ENCODE data around the gene SLBP.
"Not testable (repeated sequence)": the region's sequence is repeated elsewhere in the genome, so short reads cannot be mapped to it uniquely, and the experiment has no call there.

The SLBP gene

DNA sequence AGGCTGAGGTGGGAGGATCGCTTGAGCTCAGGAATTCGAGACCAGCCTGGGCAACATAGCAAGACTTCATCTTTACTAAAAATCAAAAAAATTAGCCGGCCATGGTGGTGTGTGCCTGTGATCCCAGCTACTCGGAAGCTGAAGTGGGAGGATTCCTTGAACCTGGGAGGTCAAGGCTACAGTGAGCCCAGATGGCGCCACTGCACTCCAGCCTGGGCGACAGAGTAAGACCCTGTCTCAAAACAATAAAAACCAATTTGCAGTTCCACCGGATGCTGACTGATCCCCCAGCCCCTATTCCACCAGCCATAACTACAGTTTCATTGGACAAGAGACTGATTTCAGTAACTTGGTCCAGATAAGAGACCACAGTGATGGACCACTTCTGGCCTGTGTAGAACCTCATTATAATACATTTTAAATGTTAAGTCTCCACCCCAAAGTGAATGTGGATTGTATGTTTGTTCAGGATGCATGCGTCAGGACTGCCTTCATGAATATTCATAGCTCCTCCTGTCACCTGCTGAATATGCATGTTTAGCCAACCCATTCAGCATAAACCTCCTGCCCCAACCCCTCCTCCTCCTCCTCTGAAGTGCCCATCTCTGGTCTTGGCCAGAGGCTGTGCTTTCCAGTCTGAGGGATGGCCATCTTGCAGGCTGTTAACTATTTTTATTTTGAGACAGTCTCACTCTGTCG lies 2.3 kb upstream of the SLBP start:
- peak; percentile 60 for FAIRE-seq

DNA sequence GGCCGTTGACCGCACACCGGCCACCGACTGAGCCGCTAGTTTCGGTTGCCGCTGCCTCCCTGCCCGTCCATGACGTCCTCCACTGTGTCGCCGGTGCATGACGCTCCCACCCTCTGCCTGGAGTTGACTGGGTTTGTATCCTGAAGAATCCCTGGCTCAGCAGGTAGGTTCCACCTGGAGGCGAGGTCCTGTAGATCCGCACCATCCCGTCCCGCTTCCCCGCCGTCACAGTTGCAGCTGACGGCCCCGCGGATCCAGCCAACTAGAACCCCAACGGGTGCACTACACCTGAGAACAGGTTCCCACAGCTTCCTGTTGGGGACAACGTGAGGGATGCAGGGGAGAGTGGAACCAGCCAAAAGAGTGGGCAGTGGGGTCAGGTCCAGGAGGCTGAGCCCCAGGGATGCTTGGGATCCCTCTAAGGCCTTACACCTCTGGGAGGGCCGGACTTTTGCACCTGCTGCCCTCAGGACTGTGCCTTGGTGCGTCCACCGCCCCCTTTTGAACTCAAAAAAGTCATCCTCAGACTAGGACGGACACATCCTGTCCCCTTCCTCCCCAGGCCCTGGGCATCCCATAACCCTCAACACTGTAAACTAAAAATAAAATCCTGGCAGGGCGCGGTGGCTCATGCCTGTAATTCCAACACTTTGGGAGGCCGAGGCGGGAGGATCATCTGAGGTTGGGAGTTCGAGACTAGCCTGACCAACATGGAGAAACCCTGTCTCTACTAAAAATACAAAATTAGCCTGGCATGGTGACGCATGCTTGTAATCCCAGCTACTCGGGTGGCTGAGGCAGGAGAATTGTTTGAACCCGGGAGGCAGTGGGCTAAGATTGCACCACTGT lies 1.1 kb upstream of the SLBP start:
- FAIRE-seq, result no peak

More for the DNA sequence above, 2.3 kb upstream of the SLBP start:
- no peak for DNase-seq (ENCODE audit: extremely low spot score, insufficient read length, low read depth)

DNA sequence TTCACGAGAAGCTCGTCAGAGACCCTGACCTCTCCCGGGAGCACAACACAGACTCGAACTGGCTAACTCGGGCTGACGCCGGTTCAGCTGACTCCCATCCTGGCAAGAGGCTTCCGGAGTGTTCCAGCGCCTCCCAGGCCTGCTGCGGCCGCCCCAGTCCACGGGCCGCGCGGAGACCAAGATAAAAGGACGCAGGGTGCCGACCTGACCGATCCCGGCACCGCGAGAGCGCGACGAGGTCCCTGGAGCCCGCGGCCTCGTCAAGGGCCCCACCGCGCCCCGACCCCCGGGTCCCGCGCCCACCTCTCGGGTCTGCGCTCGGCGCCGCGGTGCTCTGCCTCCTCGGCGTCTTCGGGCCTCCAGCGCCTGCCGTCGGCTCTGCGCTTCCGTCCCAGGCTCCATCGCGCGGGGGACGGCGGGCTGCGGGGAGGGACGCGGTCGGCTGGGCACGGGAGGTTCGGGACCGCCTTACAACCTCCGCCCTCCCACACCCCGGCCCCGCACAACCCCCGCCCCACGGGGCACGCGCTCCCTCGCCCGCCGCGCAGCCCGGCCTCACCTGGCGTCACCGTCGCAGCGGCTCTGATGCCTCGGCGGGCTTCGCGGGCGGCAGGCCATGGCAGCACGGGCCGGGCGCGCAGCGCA lies 426 bp downstream of the SLBP start:
- FAIRE-seq (no peak), DNase-seq (ENCODE audit: extremely low spot score, insufficient read length, low read depth) (no peak)

More for the DNA sequence above, 1.1 kb upstream of the SLBP start:
- DNase-seq (ENCODE audit: extremely low spot score, insufficient read length, low read depth), result no peak

DNA sequence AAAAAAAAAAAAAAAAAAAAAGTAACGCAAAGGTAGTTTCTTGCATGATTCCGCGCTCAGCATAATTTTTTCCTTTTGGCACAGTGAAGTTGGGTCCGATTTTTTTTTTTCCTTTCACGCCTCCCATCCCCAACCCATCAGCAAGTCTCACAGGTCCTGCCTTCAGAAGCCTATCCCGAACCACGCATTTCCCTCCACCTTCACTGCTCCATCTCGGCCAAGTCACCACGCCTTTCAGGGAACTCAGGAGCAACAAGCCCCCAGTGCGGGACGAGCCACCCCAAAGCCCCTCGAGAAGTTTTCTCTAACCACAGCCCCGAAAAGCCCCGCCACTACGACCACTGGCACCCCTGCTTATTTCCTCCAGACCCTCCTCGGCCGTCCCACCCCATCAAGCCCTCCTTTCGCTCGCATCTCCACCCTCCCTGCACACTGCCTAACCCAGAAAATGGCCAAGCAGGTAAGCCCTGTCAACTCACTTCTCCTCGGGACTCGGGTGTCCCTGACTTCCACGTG lies 1.0 kb downstream of the SLBP start:
- FAIRE-seq, result no peak
- DNase-seq (ENCODE audit: extremely low spot score, insufficient read length, low read depth), result no peak

DNA sequence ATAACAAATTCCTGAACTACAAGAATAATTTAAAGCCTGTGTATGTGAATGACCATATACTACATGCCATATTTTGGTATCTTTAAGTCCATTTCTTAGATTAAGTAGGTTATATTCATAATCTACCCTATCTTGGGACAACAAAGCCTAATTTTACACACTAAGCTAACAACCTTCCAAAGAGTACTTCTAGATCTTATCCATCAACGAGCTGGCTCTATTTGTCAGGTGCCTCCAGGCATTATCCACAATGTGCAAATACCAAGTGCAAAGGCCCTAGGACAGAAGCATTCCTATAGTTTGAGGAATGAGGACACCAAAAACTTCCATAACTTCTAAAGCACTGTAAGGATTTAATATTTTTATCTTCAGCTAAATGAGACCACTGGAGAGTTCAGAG lies 3.5 kb downstream of the SLBP start:
- DNase-seq (ENCODE audit: extremely low spot score, insufficient read length, low read depth) (no peak), FAIRE-seq (no peak)

DNA sequence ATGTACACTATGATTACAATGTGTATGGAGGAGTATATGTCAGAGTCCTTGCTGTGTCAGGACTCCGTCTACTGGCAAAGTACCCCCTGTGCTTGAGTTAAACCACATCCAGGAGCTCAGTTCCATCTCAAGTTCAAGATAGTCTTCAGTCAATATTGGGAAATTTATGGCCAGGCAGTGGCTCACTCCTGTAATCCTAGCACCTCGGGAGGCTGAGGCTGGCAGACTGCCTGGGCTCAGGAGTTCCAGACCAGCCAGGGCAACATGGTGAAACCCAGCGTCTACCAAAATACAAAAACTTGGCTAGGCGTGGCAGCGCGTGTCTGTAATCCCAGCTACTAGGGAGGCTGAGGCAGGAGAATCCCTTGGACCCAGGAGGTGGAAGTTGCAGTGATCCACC lies 5.8 kb downstream of the SLBP start:
- DNase-seq (ENCODE audit: extremely low spot score, insufficient read length, low read depth) (no peak), FAIRE-seq (no peak)

DNA sequence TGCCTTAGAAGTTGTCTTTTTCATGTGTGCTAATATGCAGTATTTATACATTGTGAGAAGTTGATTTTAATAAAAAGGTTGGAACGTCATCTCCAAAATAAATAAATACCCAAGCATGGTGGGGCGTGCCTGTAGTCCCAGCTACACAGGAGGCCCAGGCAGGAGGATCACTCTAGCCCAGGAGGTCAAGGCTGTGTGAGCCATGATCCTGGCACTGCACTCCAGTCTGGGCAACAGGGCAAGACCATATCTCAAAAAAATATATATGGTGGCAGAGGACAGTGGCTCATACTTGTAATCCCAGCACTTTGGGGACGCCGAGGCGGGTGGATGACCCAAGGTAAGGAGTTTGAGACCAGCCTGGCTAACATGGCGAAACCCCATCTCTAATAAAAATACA lies 6.4 kb downstream of the SLBP start:
- no peak for FAIRE-seq
- DNase-seq (ENCODE audit: extremely low spot score, insufficient read length, low read depth), result no peak

DNA sequence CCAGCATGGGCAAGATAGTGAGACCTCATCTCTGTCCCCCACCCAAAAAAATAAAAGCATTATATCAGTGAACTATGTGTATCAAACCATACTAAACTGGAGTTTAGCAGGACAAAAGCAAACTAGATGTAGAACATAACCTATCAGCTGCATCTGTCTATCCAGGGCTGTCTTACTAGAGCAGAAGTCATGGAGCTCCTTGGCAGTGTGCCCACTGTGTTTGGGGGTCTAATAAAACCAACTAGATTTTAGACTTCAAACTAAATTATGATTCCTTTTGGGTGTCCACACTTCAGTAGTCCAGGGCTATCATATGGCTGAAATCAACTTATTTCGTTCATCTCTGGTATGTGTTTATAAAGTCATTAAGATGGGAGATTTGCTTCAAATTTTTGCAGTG lies 8.3 kb downstream of the SLBP start:
- FAIRE-seq, result no peak

DNA sequence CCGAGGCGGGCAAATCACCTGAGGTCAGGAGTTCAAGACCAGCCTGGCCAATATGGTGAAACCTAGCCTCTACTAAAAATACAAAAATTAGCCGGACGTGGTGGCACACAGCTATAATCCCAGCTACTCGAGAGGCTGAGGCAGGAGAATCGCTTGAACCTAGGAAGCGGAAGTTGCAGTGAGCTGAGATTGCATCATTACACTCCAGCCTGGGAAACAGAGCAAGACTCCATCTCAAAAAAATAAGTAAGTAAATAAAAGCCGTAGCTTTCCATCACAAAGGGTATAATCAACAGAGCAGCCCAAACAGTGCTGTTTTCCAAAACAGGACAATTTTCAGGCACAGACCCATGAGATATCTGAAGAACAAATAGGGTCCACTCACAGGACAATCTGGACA lies 10.4 kb downstream of the SLBP start:
- FAIRE-seq; DNase-seq (ENCODE audit: extremely low spot score, insufficient read length, low read depth): not testable (repeated sequence)

More for the DNA sequence above, 8.3 kb downstream of the SLBP start:
- no peak for DNase-seq (ENCODE audit: extremely low spot score, insufficient read length, low read depth)

DNA sequence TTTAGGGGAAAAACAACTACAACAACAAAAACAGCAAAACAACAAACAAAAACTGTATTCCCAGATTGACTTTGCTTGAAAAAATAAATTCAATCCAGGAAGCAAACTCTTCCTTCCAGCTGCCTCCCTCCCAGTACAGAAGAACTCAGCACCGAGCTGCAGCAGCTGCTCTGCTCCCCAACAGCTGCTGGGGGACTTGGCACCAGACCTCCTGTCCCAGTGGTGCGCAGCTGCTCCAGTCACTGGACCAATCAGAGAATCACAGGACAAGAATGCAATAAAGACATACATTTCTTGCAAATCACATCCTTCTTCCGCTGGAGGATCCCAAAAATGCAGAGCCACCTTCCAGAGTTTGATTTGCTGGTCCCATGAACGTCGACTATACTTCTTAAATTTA lies 16.2 kb downstream of the SLBP start:
- DNase-seq (ENCODE audit: extremely low spot score, insufficient read length, low read depth) (no peak), FAIRE-seq (no peak)

DNA sequence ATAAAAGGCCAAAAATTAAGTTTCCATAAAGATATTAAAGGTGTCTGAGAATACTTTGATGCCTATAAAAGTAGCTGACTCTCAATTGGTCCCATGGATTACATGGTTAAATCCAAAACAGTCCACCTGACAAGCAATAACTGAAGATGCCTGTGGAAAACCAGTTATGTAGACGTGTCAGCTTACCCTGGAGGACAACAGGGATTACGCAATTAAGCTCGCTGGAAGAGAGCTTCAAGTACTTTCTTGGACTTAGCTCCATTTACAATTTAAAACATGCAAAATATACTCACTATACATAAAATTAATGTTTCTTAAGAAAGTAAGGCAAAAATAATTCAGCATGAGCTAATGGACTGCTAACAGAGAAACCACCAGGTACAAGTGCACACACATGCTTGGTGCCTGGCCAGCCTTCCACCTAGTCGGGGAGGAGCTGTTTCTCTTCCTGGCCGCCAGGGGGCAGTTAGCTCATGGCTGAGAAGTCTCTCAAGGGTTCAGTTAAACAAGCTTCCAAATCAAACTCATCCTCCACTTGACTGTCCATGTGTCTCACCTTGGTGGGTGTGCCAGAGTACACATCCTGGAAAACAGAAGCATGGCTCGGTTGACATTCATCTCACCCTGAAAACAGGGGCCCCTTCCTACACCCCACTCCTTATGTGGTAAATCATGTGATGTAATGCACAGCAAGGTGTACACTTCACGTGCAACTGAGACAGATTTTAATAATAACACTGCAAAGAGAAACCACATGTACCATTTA lies 18.8 kb downstream of the SLBP start:
- DNase-seq (ENCODE audit: extremely low spot score, insufficient read length, low read depth) (no peak), FAIRE-seq (peak; percentile 90)

DNA sequence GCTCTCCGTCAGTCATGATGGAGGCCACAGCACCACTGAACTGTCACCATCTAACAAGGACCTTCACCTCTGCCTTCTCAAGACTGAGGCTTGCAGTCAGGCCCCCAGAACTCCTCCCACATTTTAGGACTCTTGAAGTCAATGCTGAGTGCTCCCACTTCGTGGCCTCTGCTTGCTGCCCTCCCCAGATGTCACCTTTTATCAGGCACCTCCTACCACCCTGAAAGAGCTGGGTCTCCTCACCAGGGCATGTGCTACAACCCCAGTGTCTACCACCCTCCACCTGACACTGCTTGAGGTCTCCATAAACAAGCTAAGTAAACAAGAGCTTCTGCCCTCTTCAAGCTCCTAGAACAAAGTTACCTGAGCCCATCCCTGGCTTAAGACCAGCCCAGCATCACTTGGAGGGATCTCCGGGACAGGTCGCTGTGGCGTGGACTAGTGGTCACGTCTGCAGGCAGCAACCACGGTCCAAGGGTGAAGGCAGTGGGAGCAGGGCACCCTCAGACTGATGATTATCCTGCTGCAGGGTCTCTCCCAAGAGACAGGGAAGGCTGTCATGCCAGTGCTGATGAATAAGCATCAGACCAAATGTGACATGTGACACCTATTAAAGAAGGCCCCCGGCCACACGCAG lies 20.3 kb downstream of the SLBP start:
- no peak for DNase-seq (ENCODE audit: extremely low spot score, insufficient read length, low read depth)
- no peak for FAIRE-seq

DNA sequence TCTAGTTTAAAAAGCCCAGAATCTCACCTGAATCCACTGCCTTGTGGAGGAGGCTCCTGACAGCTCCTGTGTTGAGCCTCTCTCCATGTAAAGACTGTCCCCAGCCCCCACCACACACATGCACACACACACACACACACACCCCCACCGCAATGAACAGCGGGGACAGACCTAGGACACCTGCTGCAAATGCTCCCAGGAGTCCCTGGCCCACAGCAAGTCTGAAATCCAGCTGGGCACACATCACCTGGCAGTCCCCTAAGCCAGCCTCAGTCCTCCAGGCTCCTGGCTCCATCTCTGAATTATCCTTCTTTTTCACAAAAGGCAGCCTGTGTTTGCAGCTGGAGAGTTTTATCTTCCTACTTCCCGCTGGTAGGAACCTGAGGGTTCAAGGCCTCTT lies 21.4 kb downstream of the SLBP start:
- FAIRE-seq (no peak), DNase-seq (ENCODE audit: extremely low spot score, insufficient read length, low read depth) (no peak)

DNA sequence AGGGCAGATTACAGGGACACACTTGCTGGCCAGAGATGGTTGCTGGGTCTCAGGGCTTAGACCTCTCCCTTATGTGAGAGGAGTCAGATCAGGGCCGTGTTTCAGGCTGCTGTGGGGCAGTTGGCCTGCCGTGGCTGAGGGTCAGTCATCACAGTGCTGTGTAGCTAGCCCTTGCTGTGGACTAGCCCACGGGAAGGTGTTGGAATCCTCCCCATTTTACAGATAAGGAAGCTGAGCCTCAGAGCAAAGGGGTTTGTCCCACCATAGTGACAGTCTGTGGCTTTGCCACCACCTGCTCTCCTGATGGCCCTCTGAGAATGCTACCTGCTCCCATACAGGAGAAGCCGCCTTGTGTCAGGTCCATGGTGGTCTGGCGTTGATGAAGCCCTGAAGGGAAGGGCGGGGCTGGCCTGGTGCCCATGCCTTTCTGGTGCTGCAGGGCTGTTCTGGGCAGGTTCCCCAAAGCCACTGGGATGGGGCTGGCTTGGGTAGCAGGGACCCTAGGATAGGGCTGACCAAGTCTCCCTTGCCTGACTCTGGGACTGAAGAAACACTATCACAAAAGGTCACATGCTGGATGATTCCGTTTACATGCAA lies 25.6 kb downstream of the SLBP start:
- FAIRE-seq, result no peak
- no peak for DNase-seq (ENCODE audit: extremely low spot score, insufficient read length, low read depth)

DNA sequence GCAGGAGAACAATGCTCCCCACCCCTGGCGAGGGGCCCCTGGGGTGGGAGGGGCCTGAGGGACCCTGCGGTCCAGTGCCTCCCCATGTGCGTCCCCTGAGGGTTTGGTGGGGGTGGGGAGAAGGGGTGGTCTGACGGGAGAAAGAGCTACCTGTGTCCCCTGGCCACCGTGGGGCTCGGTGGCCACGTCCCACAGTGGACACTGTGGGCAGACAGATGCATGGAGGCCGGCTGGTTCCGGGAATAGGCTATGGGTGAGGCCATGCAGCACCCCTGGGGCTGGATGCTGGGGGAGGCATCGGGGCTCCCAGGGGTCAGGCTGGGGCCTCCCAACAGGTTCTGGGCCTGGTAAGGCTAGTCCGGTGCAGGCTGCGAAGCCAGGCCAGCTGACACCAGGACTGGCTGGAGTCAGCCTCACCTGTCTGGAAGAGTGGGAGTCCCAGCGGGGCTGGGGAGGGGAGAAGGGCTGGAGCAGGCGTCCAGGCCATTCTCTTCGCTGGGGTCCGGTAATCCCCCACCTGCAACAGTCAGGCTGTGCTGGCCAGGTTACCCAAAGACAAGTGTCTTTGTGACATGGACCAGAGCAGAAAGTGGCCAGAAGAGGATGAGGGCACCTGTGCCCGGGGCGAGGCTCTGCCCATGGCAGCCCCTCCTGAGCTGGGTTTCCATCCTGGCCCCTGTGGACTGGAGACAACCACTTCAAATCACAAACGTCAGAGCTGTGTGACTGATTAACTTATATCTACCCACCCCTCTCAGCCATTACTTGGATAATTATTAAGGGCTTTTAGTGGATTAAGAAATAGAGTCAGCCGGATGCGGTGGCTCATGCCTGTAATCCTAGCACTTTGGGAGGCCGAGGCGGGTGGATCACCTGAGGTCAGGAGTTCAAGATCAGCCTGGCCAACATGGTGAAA lies 26.6 kb downstream of the SLBP start:
- FAIRE-seq (no peak), DNase-seq (ENCODE audit: extremely low spot score, insufficient read length, low read depth) (no peak)

DNA sequence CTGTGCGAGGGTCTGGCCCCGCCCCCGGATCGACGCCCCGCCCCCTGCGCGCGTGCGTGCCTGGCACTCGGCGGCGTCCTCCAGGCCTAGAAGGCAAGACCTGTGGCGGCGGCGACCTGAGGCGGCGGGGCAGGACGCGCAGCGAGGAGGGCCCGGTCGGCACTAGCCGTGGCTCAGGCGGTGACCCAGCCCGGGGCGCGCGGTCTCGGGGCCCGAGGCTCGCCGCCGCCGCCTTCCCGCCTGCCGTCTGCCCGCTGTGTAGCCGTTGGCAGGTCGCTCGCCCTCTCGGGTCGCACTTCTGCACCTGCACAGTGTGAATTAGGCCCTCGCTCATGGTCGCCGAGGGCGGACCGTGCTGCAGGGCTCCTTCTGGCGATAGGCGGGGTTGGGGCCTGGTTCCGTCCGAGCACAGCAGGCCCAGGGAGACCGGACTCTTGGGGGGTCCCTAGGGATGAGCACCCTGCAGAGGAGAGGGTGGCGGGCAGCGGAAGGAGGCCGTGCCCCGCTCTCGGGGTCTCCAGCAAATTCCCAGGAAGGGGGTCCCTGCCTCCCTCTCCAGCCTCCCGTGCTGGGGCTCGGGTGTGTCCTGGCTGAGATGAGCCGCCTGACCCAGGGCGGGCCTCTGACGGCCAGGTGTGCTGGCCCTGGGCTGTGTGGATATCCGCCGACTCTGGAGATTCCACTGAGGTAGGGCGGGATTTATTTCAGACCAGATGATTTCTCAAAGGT lies 27.4 kb downstream of the SLBP start:
- no peak for FAIRE-seq
- peak; percentile 93 for DNase-seq (ENCODE audit: extremely low spot score, insufficient read length, low read depth)

DNA sequence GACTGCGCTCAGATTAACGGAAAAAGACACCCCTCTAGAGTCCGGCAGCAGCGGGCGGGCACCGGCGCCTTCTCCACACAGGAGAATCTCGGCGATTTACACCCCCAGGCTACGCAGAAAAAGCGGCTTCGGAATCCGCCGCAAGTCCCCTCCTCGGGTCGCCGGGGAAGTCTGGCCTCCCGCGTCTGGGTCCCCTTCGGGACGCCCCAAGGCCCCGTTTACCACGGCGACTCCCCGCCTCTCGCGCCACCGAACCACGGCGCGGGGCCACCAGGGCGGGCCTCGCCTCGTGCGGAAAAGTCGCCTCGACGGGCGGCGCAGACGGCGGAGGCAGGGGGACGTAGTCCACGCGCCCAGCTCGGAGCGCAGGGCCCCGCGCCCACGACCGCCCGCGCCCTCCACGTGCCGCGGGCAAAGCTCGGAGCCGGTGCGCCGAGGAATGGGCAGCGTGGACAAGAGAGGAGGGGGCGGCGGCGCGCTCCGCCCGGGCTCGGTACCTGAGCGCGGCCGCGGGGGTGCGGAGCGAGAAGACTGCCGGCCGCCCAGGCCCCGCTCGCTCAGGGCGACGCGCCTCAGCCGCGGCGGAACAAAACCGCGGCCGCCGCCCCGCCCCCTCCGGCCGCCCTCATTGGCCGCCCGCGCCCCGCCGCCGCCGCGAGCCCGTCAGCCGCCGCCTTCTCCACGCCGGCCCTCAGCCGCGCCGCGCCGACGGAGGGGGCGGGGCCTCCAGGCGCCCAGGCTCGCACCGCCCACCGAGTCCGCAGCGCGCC lies 28.2 kb downstream of the SLBP start, which contains the start of gene FAM53A:
Gene FAM53A, minus strand, starts transcription at position 578 of the 770 bp plus-strand sequence. CDS start 15,572 bp downstream, outside the sequence.
- DNase-seq (ENCODE audit: extremely low spot score, insufficient read length, low read depth), result no peak
- FAIRE-seq, result peak; percentile 95
